ENCODE measurements around the gene TSPEAR.

TSPEAR gene

DNA sequence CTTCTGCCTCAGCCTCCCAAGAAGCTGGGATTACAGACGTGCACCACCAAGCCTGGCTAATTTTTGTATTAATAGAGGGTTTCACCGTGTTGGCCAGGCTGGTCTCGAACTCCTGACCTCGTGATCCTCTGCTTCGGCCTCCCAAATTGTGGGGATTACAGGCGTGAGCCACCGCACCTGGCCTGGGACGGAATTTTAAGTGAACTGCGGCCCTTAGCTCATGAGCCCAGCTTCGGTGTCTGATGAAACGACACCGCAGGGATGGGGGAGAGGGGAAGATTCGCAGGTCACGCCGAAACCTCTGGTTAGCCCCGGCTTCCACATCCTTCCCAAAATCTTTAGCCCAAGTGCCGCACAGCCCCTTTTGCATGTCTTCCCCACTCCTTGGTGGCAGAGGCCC lies 217.0 kb downstream of the TSPEAR start:
- no peak for DNase-seq

GRCh38 chr21:44492567-44493385 lies 218.6 kb downstream of the TSPEAR start:
- DNase-seq, result no peak

DNA sequence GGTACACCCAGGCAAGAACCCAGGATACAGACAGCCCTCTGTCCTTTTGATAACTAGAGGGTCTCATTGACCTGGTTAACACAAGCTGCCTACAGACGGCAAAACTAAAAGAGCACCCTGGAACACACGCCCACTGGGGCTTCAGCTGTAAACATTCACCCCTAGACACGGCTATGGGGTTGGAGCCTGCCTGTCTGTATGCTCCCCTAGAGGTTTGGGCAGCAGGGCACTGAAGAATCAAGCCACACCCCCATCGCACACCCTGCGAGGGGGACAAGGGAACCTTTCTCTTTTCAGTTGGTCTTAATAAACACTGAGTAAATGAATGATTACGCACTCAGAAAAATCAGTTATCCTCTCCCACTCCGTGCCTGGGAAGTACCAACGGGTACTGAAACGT lies 220.6 kb downstream of the TSPEAR start:
- DNase-seq, result no peak

DNA sequence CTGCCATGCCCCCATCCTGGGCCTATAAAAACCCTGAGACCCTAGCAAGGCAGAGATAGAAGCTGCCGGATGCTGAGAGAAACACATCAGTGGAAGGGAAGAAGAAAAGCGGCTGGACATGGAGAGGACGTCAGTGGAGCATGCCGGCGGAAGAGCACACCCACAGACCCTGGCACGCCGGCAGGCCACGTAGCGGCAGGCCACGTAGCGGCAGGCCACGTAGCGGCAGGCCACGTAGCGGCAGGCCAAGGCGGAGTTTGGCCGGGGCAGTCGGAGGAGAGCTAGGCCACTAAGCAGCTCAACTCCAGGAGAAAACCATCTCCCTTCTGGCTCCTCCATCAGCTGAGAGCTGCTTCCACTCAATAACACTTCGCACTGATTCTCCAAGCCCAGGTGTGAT lies 221.0 kb downstream of the TSPEAR start:
- DNase-seq, result no peak

GRCh38 chr21:44489962-44490361 lies 221.4 kb downstream of the TSPEAR start:
- DNase-seq, result no peak

- DNase-seq, result no peak
Measured at GRCh38 chr21:44487831-44488230, 223.5 kb downstream of the TSPEAR start.

DNA sequence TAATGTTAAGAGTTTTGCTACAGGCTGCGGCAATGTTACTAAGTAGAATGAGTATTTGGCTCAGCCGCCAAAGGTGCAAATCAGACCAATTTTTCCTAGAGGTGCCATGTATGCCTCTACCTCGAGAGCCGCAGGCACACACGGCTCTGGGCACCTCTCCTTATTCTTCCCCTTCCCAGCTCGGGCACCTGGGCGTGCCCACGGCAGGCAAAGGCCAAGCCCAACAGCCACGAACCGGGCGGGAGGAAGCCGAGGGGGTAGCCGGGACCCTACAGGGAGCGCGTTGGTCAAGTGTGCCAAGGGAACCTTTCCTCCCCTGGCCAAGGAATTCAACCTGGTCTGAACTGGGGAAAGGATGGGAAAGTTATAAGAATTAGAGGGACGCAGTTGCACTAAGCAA lies 225.1 kb downstream of the TSPEAR start:
- no peak for DNase-seq

GRCh38 chr21:44485796-44486195 lies 225.6 kb downstream of the TSPEAR start:
- DNase-seq, result no peak

DNA sequence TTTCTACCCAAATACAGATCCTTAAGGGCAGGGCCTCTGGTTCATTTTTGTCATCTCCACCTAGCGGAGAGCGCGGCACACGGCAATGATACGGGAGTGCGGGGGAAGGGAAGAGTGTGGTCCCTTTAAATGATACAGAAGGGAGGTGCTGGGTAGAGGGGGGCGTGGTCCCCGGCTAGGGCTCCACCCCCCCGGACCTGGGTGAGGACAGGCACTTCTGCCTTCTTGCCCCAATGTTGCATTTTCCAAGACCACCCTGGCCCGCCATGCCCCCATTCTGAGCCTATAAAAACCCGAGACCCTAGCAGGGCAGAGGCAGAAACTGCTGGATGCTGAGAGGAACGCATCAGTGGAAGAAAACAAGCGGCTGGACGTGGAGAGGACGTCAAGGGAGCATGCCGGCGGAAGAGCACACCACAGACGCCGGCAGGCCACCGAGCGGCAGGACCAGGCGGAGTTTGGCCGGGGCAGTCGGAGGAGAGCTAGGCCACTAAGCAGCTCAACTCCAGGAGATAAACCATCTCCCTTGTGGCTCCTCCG lies 226.0 kb downstream of the TSPEAR start:
- DNase-seq, result no peak

GRCh38 chr21:44484498-44485253 lies 226.7 kb downstream of the TSPEAR start:
- no peak for DNase-seq

DNA sequence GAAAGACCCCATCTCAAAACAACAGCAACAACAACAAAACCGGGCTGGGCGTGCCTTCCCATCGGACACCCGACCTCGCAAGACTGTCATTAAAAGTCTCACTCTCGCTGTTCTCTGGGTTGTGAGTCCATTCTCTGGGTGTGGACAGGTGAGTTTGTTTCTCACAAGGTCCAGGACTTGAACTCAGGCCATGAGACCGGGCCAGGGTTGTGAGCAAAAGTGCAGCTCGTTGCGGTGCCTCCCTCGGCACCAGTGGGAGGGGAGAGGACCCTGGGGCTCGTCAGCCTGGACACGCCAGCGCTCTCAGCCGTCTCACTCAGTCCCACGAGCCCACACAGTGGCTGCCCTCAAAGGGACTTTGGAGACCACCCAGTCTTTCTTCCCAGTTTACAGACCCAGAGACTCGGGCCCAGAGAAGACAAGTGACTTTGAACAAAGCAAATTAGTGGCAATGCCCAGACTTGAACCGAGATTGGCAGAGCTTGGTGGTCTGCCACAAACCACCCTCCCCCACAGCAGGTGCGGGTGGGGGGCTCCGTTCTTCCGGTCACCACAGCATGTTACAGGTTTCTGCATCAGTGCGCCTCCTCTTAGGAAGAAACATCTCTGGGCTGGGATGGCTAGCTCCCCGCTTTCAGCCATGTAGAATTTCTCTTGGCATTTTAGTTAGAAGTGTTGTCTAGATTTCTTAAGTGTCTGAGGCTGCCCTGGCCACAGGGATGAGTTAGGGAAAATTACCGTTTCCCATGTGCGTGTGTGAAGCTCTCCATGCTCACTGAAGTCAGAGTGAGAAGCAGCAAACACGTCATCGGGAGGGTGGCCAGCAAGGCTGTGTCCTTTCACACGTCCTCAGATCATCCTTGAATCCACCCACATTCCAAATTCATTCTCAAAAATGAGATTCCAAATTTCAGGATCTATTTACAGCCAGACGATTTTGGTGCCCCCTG lies 227.8 kb downstream of the TSPEAR start:
- DNase-seq, result no peak

DNA sequence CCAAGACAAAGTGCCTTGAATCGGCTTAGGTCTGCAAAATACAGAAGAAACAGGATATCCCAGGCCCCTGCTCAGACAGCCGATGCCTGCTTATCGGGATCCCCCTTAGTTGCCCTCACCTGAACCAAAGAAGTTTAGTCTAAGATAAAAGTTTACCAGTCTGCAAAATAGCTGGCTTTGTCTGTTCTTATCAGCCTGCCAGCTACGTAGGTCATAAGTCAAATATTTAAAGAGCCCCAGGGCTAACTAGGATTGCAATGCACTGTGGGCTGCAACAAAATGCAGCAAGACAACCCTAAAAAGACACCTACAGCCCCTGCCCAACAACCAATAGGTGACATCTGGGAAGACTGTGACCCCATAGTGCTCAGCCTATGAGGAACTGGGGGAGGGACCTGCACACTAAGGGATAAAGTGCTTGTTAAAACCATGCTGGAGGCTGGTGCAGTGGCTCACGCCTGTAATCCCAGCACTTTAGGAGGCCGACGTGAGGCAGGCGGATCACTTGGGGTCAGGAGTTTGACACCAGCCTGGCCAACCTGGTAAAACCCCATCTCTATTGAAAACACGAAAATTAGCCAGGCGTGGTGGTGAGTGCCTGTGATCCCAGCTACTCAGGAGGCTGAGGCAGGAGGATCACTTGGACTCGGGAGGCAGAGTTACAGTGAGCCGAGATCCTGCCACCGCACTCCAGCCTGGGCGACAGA lies 228.6 kb downstream of the TSPEAR start:
- DNase-seq, result no peak

GRCh38 chr21:44480200-44481053 lies 230.9 kb downstream of the TSPEAR start:
- no peak for DNase-seq

DNA sequence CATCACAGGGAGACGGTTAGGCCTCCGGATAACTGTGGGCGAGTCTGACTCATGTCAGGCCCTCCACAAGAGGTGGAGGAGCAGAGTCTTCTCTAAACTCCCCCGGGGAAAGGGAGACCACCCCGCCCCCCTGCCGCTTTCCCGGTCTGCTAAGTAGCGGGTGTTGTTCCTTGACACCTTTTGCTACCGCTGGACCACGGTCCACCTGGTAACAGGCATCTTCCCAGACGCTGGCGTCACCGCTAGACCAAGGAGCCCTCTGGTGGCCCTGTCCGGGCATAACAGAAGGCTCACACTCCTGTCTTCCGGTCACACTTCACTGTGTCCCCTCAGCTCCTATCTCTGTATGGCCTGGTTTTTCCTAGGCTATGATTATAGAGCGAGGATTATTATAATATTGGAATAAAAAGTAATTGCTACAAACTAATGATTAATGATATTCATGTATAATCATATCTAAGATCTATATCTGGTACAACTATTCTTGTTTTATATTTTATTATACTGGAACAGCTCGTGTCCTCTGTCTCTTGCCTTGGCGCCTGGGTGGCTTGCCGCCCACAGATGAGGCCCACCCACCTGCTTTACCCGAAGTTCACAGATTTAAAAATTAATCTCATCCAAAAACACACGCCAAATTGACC lies 231.7 kb downstream of the TSPEAR start:
- DNase-seq, result peak in 11 of 56 donors; percentile 11 to 45 (median 25)

GRCh38 chr21:44478801-44479167 lies 232.6 kb downstream of the TSPEAR start:
- no peak for DNase-seq

DNA sequence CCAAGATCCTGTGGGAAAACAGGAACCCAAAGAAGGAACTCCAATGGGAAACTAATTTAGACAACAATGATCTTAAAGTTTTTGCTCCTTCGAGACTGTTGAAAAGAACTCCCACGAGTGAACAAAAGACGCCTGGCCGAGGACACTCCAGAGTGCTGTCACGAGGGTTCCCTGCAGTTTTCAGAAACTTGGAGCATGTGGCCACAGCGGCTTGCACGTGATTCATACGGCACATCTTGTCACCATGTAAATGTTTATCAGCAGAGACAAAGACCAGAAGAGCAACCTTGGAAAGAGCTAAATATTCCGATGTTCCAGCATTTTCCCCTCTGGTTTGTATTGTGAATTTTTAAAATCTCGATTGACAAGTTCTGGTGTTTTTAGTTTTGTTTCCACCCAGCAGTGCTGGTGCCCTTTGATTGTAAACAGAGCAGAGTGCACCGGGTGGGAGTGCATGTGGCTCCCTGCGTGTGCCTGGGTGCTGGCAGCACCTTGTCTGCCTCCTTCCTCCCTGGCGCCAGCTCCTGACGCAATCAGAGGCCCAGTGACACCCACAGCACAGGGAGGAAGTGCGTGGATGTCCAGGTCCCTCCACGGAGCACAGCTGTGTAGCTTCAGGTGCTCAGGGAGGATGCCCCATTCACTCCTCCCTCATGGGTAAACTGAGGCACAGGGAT lies 233.1 kb downstream of the TSPEAR start:
- no peak for DNase-seq

DNA sequence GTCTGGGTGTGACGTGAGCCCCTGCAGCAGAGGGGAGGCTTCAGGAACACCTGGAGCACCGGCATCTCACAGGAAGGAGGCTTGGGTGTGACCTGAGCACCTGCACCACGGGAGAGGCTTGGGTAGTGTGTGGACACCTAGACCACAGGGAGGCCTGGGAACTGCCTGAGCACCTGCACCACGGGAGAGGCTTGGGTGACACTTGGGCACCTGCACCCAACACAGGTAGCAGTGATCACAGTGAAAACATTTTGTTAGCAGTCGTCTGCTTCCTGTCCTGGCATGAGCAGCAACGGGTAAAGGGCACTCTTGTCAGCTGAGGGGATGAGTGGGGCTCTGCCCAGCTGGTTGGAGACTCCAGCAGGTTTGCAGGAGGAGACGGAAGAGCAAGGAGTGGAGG lies 233.7 kb downstream of the TSPEAR start:
- no peak for DNase-seq

- no peak for DNase-seq
Measured at GRCh38 chr21:44477131-44477530, 234.2 kb downstream of the TSPEAR start.

Measured in amygdala (tissue), 56 donors.